ENCODE data around the gene ZNF106. TPM values are rescaled to one million over a fixed set of nuclear protein-coding genes. Genes with fewer than 3 reads are reported as not detected.

ZNF106 gene
- total RNA-seq, 1 experiment from 2014 or later = 64.3 TPM

GRCh38 chr15:42363942-42364341 lies 127.0 kb downstream of the ZNF106 start:
- no peak for ATAC-seq
- DNase-seq (ENCODE audit: low read depth, low spot score) = no peak

GRCh38 chr15:42363487-42363886 lies 127.5 kb downstream of the ZNF106 start:
- POLR2A ChIA-PET = no interaction called here
- DNase-seq (ENCODE audit: low read depth, low spot score) (no peak), ATAC-seq (no peak)
- in situ Hi-C loops (cut with HindIII; ENCODE audit: low pct_unique_long_range_greater_than_20kb, low sequenced_read_pairs) = no loop called here
- H3K4me1 ChIP-seq (ENCODE audit: control insufficient read depth, insufficient read depth, low read length) = no peaks in the 10 kb centered on the region
- intact Hi-C loops (cut with micrococcal nuclease; ENCODE audit: unreplicated experiment) = no loop called here
- no peaks in the 10 kb centered on the region for H3K36me3 ChIP-seq (ENCODE audit: control insufficient read depth, insufficient read depth, low read length)
- CTCF ChIA-PET = no interaction called here
- peaks cover 2% of the 10 kb centered on the region; the same call in 1 of the 2 replicates for H3K27me3 ChIP-seq (ENCODE audit: control insufficient read depth, insufficient read depth, low read length)
- H3K4me3 ChIP-seq (ENCODE audit: low read depth in 2 of 2, low read length in 2 of 2) = no peak overlapping the region
- H3K27ac ChIP-seq (ENCODE audit: low read length) = no peak overlapping the region
- TF ChIP-seq CTCF (IDR thresholded peaks at IDR 0.05) = no peak
- no peak for TF ChIP-seq TCF7L2 (IDR thresholded peaks at IDR 0.05; ENCODE audit: low read depth, low read length)
- TF ChIP-seq POLR2AphosphoS5 (IDR thresholded peaks at IDR 0.05; ENCODE audit: low read depth, low read length) = no peak
- TF ChIP-seq REST (IDR thresholded peaks at IDR 0.05; ENCODE audit: insufficient read depth in 1 of 2, low read depth in 2 of 2, low read length in 1 of 2) = no peak
- TF ChIP-seq SIN3A (IDR thresholded peaks at IDR 0.05; ENCODE audit: borderline replicate concordance, insufficient read depth, low read depth, low read length) = no peak
- no TSS peak for BruUV-seq (replicated peaks)
- H3K9me3 ChIP-seq (ENCODE audit: control insufficient read depth, insufficient read depth, low read depth, low read length) = no peaks in the 10 kb centered on the region

More at GRCh38 chr15:42363942-42364341, 127.0 kb downstream of the ZNF106 start:
- H3K27ac ChIP-seq (ENCODE audit: low read length) = no peak overlapping the region
- H3K27me3 ChIP-seq (ENCODE audit: control insufficient read depth, insufficient read depth, low read length) = peaks cover 2% of the 10 kb centered on the region; the same call in 1 of the 2 replicates
- in situ Hi-C loops (cut with HindIII; ENCODE audit: low pct_unique_long_range_greater_than_20kb, low sequenced_read_pairs) (no loop called here), intact Hi-C loops (cut with micrococcal nuclease; ENCODE audit: unreplicated experiment) (no loop called here)
- H3K36me3 ChIP-seq (ENCODE audit: control insufficient read depth, insufficient read depth, low read length) = no peaks in the 10 kb centered on the region
- ChIA-PET CTCF (no interaction called here), POLR2A (no interaction called here)
- H3K4me1 ChIP-seq (ENCODE audit: control insufficient read depth, insufficient read depth, low read length) = no peaks in the 10 kb centered on the region
- no peaks in the 10 kb centered on the region for H3K9me3 ChIP-seq (ENCODE audit: control insufficient read depth, insufficient read depth, low read depth, low read length)
- no peak overlapping the region for H3K4me3 ChIP-seq (ENCODE audit: low read depth in 2 of 2, low read length in 2 of 2)
- no TSS peak for BruUV-seq (replicated peaks)
- TF ChIP-seq SIN3A (IDR thresholded peaks at IDR 0.05; ENCODE audit: borderline replicate concordance, insufficient read depth, low read depth, low read length) (no peak), CTCF (IDR thresholded peaks at IDR 0.05) (no peak), POLR2AphosphoS5 (IDR thresholded peaks at IDR 0.05; ENCODE audit: low read depth, low read length) (no peak), REST (IDR thresholded peaks at IDR 0.05; ENCODE audit: insufficient read depth in 1 of 2, low read depth in 2 of 2, low read length in 1 of 2) (no peak), TCF7L2 (IDR thresholded peaks at IDR 0.05; ENCODE audit: low read depth, low read length) (no peak)

Other genes starting within 250 kb of the ZNF106 start
- gene GANC, start 217.9 kb downstream of the ZNF106 start, total RNA-seq (2021; ENCODE audit: unreplicated experiment) = 21.1 TPM
- 49.6 TPM for gene TMEM87A, start 217.7 kb downstream of the ZNF106 start, total RNA-seq (2021; ENCODE audit: unreplicated experiment)
- 0.31 TPM for gene CAPN3, start 131.6 kb downstream of the ZNF106 start, total RNA-seq (2021; ENCODE audit: unreplicated experiment)
- gene SNAP23, start 4.5 kb upstream of the ZNF106 start, total RNA-seq (2021; ENCODE audit: unreplicated experiment) = 48.9 TPM
- 39.2 TPM for gene LRRC57, start 57.7 kb upstream of the ZNF106 start, total RNA-seq (2021; ENCODE audit: unreplicated experiment)
- 42.4 TPM for gene HAUS2, start 57.7 kb upstream of the ZNF106 start, total RNA-seq (2021; ENCODE audit: unreplicated experiment)
- gene STARD9, start 84.5 kb upstream of the ZNF106 start, total RNA-seq (2021; ENCODE audit: unreplicated experiment) = 13.4 TPM
- 41.1 TPM for gene CDAN1, start 246.0 kb upstream of the ZNF106 start, total RNA-seq (2021; ENCODE audit: unreplicated experiment)